Fibroblast of mammary gland (primary cell): ENCODE measurements around the gene PTBP3.

Experiments used
- DNase-seq: peaks from one replicate; pipeline ENCODE4 v3.0.0-alpha.2; 2010; ENCODE audit warnings: low read depth
- H3K4me3 ChIP-seq: 2 replicates; pipeline ENCODE4 v1.5.1; 2011; ENCODE audit warnings: low read depth, mild to moderate bottlenecking, low read length, moderate library complexity; ENCODE audit not compliant: control insufficient read depth
- TF ChIP-seq, protein P1 (sequence below): conservative IDR thresholded peaks from 2 replicates; pipeline ENCODE4 v1.5.1; 2011; ENCODE audit warnings: low read depth, low read length, inconsistent platforms; ENCODE audit not compliant: control insufficient read depth, insufficient read depth

PTBP3 gene

DNA sequence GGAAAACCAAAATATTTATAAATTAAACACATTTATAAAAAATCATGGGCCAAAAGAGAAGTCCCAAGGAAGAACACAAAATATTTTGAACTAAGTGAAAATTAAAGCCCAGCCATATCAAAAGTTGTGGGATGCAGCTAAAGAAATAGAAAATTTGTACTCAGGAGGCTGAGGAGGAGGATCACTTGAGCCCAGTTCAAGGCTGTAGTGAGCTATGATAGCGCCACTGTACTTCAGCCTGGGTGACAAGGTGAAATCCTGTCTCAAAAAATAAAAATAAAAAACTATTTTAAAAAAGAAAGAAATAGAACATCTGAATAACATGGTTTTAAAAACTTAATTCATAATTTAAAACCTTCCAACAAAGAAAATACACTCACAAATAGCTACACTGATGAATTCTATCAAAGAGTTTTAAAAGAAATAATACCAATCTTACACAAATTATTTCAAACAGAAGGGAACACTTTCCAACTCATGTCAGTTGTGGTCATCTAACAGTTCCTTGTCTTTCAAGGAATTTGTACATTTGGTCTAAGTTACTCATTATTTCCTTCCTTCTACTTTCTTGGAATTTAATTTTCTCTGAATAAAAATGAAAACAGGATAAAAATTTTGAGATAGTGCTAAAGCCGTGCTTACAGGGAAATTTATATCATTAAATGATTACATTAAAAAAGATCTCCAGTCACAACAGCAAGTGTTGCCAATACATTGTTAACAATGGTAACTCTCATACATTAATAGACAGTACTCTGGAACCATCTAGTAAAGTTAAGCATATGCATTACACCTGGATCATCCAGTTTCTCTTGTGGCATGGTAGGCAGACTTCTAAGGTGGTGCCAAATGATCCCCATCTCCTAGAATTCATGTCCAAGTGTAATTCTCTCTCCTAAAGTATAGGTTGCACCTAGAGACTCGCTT lies 17.8 kb downstream of the PTBP3 start:
- H3K4me3 ChIP-seq: no peak overlapping the region
- TF ChIP-seq, protein P1, sequence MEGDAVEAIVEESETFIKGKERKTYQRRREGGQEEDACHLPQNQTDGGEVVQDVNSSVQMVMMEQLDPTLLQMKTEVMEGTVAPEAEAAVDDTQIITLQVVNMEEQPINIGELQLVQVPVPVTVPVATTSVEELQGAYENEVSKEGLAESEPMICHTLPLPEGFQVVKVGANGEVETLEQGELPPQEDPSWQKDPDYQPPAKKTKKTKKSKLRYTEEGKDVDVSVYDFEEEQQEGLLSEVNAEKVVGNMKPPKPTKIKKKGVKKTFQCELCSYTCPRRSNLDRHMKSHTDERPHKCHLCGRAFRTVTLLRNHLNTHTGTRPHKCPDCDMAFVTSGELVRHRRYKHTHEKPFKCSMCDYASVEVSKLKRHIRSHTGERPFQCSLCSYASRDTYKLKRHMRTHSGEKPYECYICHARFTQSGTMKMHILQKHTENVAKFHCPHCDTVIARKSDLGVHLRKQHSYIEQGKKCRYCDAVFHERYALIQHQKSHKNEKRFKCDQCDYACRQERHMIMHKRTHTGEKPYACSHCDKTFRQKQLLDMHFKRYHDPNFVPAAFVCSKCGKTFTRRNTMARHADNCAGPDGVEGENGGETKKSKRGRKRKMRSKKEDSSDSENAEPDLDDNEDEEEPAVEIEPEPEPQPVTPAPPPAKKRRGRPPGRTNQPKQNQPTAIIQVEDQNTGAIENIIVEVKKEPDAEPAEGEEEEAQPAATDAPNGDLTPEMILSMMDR: no peak
- no peak for DNase-seq

DNA sequence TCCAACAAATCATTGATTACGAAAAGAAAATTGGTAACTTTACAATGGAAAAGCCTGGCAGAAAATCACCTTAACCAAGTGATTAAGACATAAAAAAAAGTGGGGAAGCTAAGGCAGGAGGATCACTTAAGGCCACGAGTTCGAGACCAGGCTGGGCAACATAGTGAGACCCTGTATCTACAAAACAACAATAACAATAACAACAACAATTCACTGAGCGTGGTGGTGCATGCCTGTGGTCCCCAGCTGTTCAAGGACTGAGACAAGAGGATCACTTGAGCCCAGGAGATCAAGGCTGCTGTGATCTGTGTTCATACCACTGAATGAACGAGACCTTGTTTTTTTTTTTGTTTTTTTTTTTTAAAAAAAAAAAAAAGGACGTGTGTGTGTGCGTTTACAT lies 21.3 kb downstream of the PTBP3 start:
- DNase-seq: no peak
- TF ChIP-seq, protein P1: no peak
- no peak overlapping the region for H3K4me3 ChIP-seq

DNA sequence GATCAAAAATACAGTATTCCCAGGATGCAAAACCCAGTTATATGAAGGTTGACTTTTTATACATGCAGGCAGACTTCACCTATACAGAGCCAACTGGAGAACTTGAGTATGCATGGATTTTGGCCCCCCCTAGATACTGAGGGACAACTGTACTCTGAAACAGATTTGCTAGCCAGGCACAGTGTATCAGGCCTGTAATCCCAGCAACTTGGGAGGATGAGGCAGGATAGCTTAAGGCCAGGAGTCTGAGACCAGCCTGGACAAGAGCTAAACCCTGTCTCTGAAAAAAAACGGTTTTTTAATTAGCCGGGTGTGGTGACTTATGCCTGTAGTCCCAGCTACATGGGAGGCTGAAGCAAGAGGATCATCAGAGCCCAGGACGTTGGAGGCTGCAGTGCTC lies 21.9 kb downstream of the PTBP3 start:
- no peak for DNase-seq
- no peak overlapping the region for H3K4me3 ChIP-seq
- TF ChIP-seq, protein P1: no peak

DNA sequence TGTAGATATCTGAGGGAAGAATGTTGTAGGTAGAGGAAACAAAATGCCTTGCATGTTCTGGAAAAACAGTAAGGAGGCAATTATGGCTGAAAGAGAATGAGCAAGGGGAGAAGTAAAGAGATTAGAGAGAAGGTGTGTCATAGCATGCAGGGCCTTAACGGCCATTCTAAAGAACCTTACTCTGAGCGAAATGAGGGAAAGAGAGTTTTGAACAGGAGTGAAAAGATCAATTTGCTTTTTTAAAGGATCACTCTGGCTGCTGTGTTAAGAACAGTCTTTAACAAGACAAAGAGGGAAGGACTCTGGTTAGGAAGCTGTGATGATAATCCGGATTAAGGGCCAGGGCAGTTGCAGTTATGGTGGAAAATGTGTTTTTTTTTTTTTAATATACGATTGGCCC lies 22.6 kb downstream of the PTBP3 start:
- H3K4me3 ChIP-seq: no peak overlapping the region
- DNase-seq: no peak
- TF ChIP-seq, protein P1: no peak

DNA sequence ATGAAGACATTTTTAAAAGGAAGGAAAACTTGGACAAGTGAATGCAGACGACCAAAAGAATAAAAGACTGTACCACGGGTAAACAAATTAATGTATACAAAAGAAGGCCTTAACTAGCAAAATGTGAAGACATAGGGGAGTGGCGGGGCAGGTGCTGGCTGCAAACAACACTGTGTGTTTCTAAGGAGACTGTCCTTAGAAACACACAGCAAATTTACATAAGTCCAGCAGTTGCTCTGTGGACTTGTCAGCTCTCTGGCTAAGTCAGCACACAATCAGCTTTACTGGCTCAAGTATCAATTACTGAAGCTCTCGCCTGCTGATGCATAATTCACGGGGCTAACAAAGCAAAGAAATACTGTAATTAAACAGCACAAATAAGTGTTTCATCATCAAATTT lies 24.8 kb downstream of the PTBP3 start:
- no peak overlapping the region for H3K4me3 ChIP-seq
- TF ChIP-seq, protein P1: no peak
- DNase-seq: no peak

DNA sequence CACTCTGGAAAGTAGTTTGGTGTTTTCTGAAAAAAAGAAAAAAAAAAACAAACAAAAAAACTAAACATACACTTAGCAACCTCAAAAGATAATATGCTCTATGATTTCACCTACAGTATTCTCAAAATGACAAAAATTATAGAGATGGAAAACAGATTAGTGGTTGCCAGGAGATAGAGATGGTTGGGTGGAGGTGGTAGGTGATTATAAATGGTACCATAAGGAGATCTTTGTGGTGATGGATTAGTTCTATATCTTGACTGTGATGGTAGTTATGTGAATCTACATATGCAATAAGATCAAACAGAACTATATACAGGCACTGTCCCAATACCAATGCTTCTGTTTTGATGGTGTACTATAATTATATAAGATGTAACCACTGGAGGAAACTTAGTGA lies 32.0 kb downstream of the PTBP3 start:
- no peak for DNase-seq
- no peak overlapping the region for H3K4me3 ChIP-seq
- TF ChIP-seq, protein P1: no peak
